ENCODE data around the gene DACH1. TPM values are rescaled to one million over a fixed set of nuclear protein-coding genes. Genes with fewer than 3 reads are reported as not detected.

The DACH1 gene
- total RNA-seq, 1 experiment from 2014 or later, result 0.14 TPM

DNA sequence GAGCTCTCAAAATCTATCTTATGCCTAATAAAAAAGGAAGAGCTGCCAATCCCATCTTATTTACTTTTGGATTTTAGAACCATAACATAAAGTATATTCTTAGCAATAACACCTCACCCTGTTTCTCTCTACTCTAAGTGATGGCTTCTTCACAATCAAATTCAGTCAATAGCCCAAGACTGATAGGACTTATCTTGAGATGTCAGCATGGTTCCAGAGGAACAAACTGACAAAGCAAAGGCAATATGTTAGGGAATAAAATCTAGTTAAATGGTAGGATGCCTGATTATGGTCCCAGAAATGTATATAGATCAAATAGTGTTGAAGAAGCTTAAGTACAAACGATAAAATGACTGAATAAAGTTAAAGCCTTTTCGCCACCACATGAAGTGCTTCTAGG, 36.3 kb downstream of the DACH1 start:
- CTCF ChIA-PET, result no interaction called here
- no peaks in the 10 kb centered on the region for H3K4me1 Mint-ChIP-seq (ENCODE audit: low read depth, unreplicated experiment)
- no peaks in the 10 kb centered on the region for H3K27me3 Mint-ChIP-seq (ENCODE audit: unreplicated experiment)

GRCh38 chr13:71830323-71830722, 36.7 kb downstream of the DACH1 start:
- intact Hi-C loops (cut with micrococcal nuclease; ENCODE audit: unreplicated experiment), result no loop called here
- H3K27me3 Mint-ChIP-seq (ENCODE audit: unreplicated experiment), result no peaks in the 10 kb centered on the region
- no peaks in the 10 kb centered on the region for H3K9me3 Mint-ChIP-seq (ENCODE audit: low read depth, unreplicated experiment)
- H3K4me1 Mint-ChIP-seq (ENCODE audit: low read depth, unreplicated experiment), result no peaks in the 10 kb centered on the region
- no TSS peak for BruUV-seq (replicated peaks)
- no peak for TF ChIP-seq CTCF (IDR thresholded peaks at IDR 0.05; ENCODE audit: unreplicated experiment)
- no peak overlapping the region for H3K4me3 Mint-ChIP-seq (ENCODE audit: low read depth, unreplicated experiment)
- DNase-seq, result no peak
- CTCF ChIA-PET, result no interaction called here
- no peak overlapping the region for H3K27ac Mint-ChIP-seq (ENCODE audit: unreplicated experiment)
- H3K36me3 Mint-ChIP-seq (ENCODE audit: insufficient read depth, unreplicated experiment), result no peaks in the 10 kb centered on the region

More for the DNA sequence above, 36.3 kb downstream of the DACH1 start:
- DNase-seq, result no peak
- TF ChIP-seq CTCF (IDR thresholded peaks at IDR 0.05; ENCODE audit: unreplicated experiment), result no peak
- Mint-ChIP-seq H3K36me3 (ENCODE audit: insufficient read depth, unreplicated experiment) (no peaks in the 10 kb centered on the region), H3K9me3 (ENCODE audit: low read depth, unreplicated experiment) (no peaks in the 10 kb centered on the region), H3K4me3 (ENCODE audit: low read depth, unreplicated experiment) (no peak overlapping the region), H3K27ac (ENCODE audit: unreplicated experiment) (no peak overlapping the region)
- intact Hi-C loops (cut with micrococcal nuclease; ENCODE audit: unreplicated experiment), result no loop called here
- BruUV-seq (replicated peaks), result no TSS peak

DNA sequence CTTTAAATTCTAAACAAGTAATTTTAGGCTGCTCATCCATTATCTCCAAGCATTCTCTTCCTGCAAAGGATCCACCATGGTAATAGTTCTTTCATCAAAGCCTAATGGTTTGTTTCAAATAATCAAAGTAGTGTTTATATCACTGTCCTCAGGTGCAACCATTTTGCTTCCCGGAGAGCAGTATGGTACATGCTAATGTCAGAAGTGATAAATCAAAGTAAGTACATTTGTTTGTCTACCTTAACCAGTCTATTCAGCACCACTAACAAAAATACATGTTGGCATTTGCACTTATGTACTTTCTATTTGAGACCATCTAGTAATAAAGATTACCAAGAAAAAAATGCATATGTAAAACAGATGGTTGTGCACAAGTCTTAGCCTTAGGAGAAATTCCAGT, 37.5 kb downstream of the DACH1 start:
- no peak for TF ChIP-seq CTCF (IDR thresholded peaks at IDR 0.05; ENCODE audit: unreplicated experiment)
- no peak for DNase-seq
- Mint-ChIP-seq H3K4me1 (ENCODE audit: low read depth, unreplicated experiment) (no peaks in the 10 kb centered on the region), H3K4me3 (ENCODE audit: low read depth, unreplicated experiment) (no peak overlapping the region), H3K9me3 (ENCODE audit: low read depth, unreplicated experiment) (no peaks in the 10 kb centered on the region), H3K36me3 (ENCODE audit: insufficient read depth, unreplicated experiment) (no peaks in the 10 kb centered on the region), H3K27me3 (ENCODE audit: unreplicated experiment) (no peaks in the 10 kb centered on the region), H3K27ac (ENCODE audit: unreplicated experiment) (no peak overlapping the region)
- CTCF ChIA-PET, result no interaction called here
- BruUV-seq (replicated peaks), result no TSS peak
- intact Hi-C loops (cut with micrococcal nuclease; ENCODE audit: unreplicated experiment), result no loop called here

GRCh38 chr13:71828564-71828963, 38.4 kb downstream of the DACH1 start:
- no peaks in the 10 kb centered on the region for H3K4me1 Mint-ChIP-seq (ENCODE audit: low read depth, unreplicated experiment)
- intact Hi-C loops (cut with micrococcal nuclease; ENCODE audit: unreplicated experiment), result no loop called here
- no peak for TF ChIP-seq CTCF (IDR thresholded peaks at IDR 0.05; ENCODE audit: unreplicated experiment)
- H3K4me3 Mint-ChIP-seq (ENCODE audit: low read depth, unreplicated experiment), result no peak overlapping the region
- CTCF ChIA-PET, result no interaction called here
- no peaks in the 10 kb centered on the region for H3K9me3 Mint-ChIP-seq (ENCODE audit: low read depth, unreplicated experiment)
- H3K36me3 Mint-ChIP-seq (ENCODE audit: insufficient read depth, unreplicated experiment), result no peaks in the 10 kb centered on the region
- BruUV-seq (replicated peaks), result no TSS peak
- no peaks in the 10 kb centered on the region for H3K27me3 Mint-ChIP-seq (ENCODE audit: unreplicated experiment)
- H3K27ac Mint-ChIP-seq (ENCODE audit: unreplicated experiment), result no peak overlapping the region
- DNase-seq, result no peak

DNA sequence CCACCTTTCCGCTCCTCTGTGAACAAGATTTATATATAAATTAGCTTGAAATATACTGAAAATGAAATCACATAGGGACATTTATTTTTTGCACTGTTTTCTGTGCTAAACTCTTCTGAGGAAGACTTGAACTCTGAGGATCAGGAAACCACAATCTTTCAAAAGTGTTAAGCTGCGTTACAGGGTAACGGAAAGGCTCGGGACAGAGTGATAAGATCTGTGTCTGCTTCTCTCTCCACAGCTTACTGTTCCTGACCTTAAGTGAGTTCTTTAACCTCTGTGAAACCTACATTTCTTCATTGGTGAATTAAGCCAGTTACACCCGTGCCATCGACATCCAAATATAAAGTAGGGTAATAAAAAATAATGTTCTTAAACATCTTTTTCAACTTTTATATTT, 38.9 kb downstream of the DACH1 start:
- no peak overlapping the region for H3K4me3 Mint-ChIP-seq (ENCODE audit: low read depth, unreplicated experiment)
- no peaks in the 10 kb centered on the region for H3K36me3 Mint-ChIP-seq (ENCODE audit: insufficient read depth, unreplicated experiment)
- H3K27me3 Mint-ChIP-seq (ENCODE audit: unreplicated experiment), result no peaks in the 10 kb centered on the region
- no TSS peak for BruUV-seq (replicated peaks)
- no peak for DNase-seq
- H3K27ac Mint-ChIP-seq (ENCODE audit: unreplicated experiment), result no peak overlapping the region
- no peak for TF ChIP-seq CTCF (IDR thresholded peaks at IDR 0.05; ENCODE audit: unreplicated experiment)
- intact Hi-C loops (cut with micrococcal nuclease; ENCODE audit: unreplicated experiment), result no loop called here
- CTCF ChIA-PET, result no interaction called here
- H3K4me1 Mint-ChIP-seq (ENCODE audit: low read depth, unreplicated experiment), result no peaks in the 10 kb centered on the region
- H3K9me3 Mint-ChIP-seq (ENCODE audit: low read depth, unreplicated experiment), result no peaks in the 10 kb centered on the region

Data from Calu3 (cell line).